GM23248 (cell line): Measurements from ENCODE around the gene MELK. TPM values are rescaled to one million over a fixed set of nuclear protein-coding genes. Genes with fewer than 3 reads are reported as not detected.
A peak's percentile ranks its signal among the peaks of the same experiment; 100 is the strongest.

Experiments
- DNase-seq: peaks from one replicate; pipeline ENCODE4 v3.0.0-alpha.2; 2015
- H2AFZ ChIP-seq: fragments of 200-600 bp; sonication (generic); 2 replicates; pipeline ENCODE4 v1.6.1; 2016; ENCODE audit warnings: antibody characterized with exemption
- H3F3A ChIP-seq: fragments of 200-600 bp; sonication (generic); 2 replicates; pipeline ENCODE4 v1.6.1; 2016; ENCODE audit warnings: mild to moderate bottlenecking, antibody characterized with exemption, mixed run types; ENCODE audit not compliant: insufficient read depth
- H3K27ac ChIP-seq: fragments of 200-600 bp; sonication (generic); 2 replicates; pipeline ENCODE4 v1.5.1; 2016; ENCODE audit warnings: mild to moderate bottlenecking
- H3K27me3 ChIP-seq: fragments of 200-600 bp; sonication (generic); replicated peaks from 2 replicates; pipeline ENCODE4 v1.6.1; 2016; ENCODE audit warnings: mild to moderate bottlenecking; ENCODE audit not compliant: insufficient read depth
- H3K36me3 ChIP-seq: fragments of 200-600 bp; sonication (generic); 2 replicates; pipeline ENCODE4 v1.6.1; 2016; ENCODE audit warnings: low read depth, mild to moderate bottlenecking
- H3K4me1 ChIP-seq: fragments of 200-600 bp; sonication (generic); 2 replicates; pipeline ENCODE4 v1.6.1; 2016; ENCODE audit warnings: mild to moderate bottlenecking; ENCODE audit not compliant: insufficient read depth
- H3K4me2 ChIP-seq: fragments of 200-600 bp; sonication (generic); one replicate; pipeline ENCODE4 v1.6.1; 2016; ENCODE audit warnings: mild to moderate bottlenecking; ENCODE audit not compliant: unreplicated experiment
- H3K4me3 ChIP-seq: fragments of 200-600 bp; sonication (generic); 2 replicates; pipeline ENCODE4 v1.5.1; 2016; ENCODE audit warnings: mild to moderate bottlenecking
- H3K79me2 ChIP-seq: fragments of 200-600 bp; sonication (generic); 2 replicates; pipeline ENCODE4 v1.6.1; 2016; ENCODE audit warnings: mild to moderate bottlenecking; ENCODE audit not compliant: insufficient read depth
- H3K9ac ChIP-seq: fragments of 200-600 bp; sonication (generic); 2 replicates; pipeline ENCODE4 v1.6.1; 2016; ENCODE audit warnings: mild to moderate bottlenecking
- H3K9me2 ChIP-seq: fragments of 200-600 bp; sonication (generic); 2 replicates; pipeline ENCODE4 v1.6.1; 2016; ENCODE audit warnings: mixed run types, mild to moderate bottlenecking, moderate library complexity; ENCODE audit not compliant: insufficient read depth
- H3K9me3 ChIP-seq: fragments of 200-600 bp; sonication (generic); one replicate; pipeline ENCODE4 v1.6.1; 2017; ENCODE audit warnings: low read depth
- H4K20me1 ChIP-seq: fragments of 200-600 bp; sonication (generic); 2 replicates; pipeline ENCODE4 v1.6.0; 2016; ENCODE audit not compliant: insufficient read depth
- EZH2 ChIP-seq: fragments of 200-600 bp; sonication (generic); IDR thresholded peaks from 2 replicates; pipeline ENCODE4 v1.6.1; 2018; ENCODE audit warnings: antibody characterized with exemption, mild to moderate bottlenecking; ENCODE audit not compliant: insufficient read depth, poor library complexity, severe bottlenecking
- EZH2phosphoT487 ChIP-seq: fragments of 200-600 bp; sonication (generic); IDR thresholded peaks from 2 replicates; pipeline ENCODE4 v1.6.1; 2018; ENCODE audit warnings: antibody characterized with exemption, moderate library complexity, mild to moderate bottlenecking, low read depth; ENCODE audit not compliant: insufficient read depth
- WGBS, 2 experiments: methylation state at CpG; one replicate each; pipeline ENCODE4 v1.1.6; 2015 to 2017; ENCODE audit warnings: low lambda C conversion rate in 2 of 2, low coverage in 1 of 2; ENCODE audit errors: missing lambda C conversion rate in 2 of 2; 5-methylcytosine and 5-hydroxymethylcytosine counted together
- in situ Hi-C: fragments of 300-500 bp; cut with MboI; formaldehyde crosslinking; loops from 2 replicates; pipeline ENCODE4 v1.15.0; 2020
- polyA plus RNA-seq: library from polyadenylated mRNA; unstranded; fragments of >200 nt; fragmentation: Nextera tagmentation; extraction: Ambion mirVana; gene quantifications from 2 replicates; pipeline ENCODE4 v1.2.1, GENCODE V29; 2016
- total RNA-seq: library from RNA; depleted of rRNA; stranded (reverse); fragments of >200 nt; shearing (Covaris generic); gene quantifications from 2 replicates; pipeline ENCODE4 v1.2.3, GENCODE V29; 2014

The MELK gene
- total and polyA plus RNA-seq, 2 experiments from 2014 or later: 23.2 to 24.7 TPM

DNA sequence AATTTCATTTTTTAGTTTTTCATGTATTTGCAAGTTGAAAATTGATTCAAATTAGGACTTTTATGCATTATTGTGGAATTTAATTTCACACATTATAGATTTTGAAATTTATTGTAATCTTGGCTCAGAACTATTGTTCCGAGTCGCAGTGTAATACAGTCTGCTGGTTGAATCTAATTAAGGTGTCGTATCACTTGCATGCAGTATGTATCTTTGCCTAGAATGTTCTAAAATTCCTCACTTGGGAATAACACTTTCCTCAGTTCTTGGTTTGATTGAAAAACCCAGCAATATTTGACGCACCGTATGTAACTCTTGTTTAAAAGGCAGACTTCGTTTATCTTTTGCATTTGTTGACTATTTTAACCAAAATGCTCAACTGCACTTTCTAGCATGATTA, 49.4 kb downstream of the MELK start:
- Histone ChIP-seq H2AFZ (no peak overlapping the region), H3K9ac (no peak overlapping the region), H3K79me2 (peaks cover 25% of the 10 kb centered on the region; the same call in 1 of the 2 replicates), H3K27me3 (no peaks in the 10 kb centered on the region), H3K36me3 (no peaks in the 10 kb centered on the region), H3K9me3 (no peaks in the 10 kb centered on the region), H3F3A (peaks cover 31% of the 10 kb centered on the region), H3K4me1 (peaks cover 18% of the 10 kb centered on the region), H3K4me2 (no peak overlapping the region), H3K27ac (no peak overlapping the region), H3K9me2 (no peaks in the 10 kb centered on the region), H3K4me3 (no peak overlapping the region), H4K20me1 (no peaks in the 10 kb centered on the region)
- no peak for DNase-seq
- no peak for TF ChIP-seq EZH2
- TF ChIP-seq EZH2phosphoT487: no peak
- in situ Hi-C loops: no loop called here
- WGBS, 2 experiments: 91 to 92% methylated on average over 6 of the region's 6 CpGs

DNA sequence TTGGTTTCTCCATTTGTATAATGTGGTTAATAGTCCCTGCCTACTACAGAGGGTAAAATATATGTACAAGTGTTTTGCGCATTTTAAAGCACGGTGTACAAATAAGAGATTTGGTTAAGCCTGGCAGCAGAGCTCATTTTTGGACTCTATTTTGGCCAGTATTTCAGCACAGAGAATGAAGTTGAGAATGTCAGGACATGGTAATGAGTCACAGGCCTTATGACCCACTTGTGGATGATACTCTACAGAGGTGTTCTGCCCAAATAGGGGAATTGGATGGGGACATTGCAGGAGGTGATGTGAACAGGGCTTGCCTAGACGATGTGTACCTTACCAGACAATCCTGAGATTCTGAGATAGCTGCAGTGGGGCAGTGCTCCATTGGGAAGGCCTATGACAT, 50.6 kb downstream of the MELK start:
- peaks cover 18% of the 10 kb centered on the region for H3K4me1 ChIP-seq
- no peaks in the 10 kb centered on the region for H4K20me1 ChIP-seq
- H3K4me2 ChIP-seq: no peak overlapping the region
- in situ Hi-C loops: no loop called here
- H3K36me3 ChIP-seq: no peaks in the 10 kb centered on the region
- no peaks in the 10 kb centered on the region for H3K9me2 ChIP-seq
- H2AFZ ChIP-seq: no peak overlapping the region
- H3K27ac ChIP-seq: no peak overlapping the region
- H3K79me2 ChIP-seq: peaks cover 25% of the 10 kb centered on the region; the same call in 1 of the 2 replicates
- no peaks in the 10 kb centered on the region for H3K27me3 ChIP-seq
- WGBS, 2 experiments: 94 to 97% methylated on average over 3 of the region's 3 CpGs
- H3F3A ChIP-seq: peaks cover 31% of the 10 kb centered on the region
- peak; percentile 58 for DNase-seq
- TF ChIP-seq EZH2: no peak
- H3K9me3 ChIP-seq: no peaks in the 10 kb centered on the region
- H3K9ac ChIP-seq: no peak overlapping the region
- no peak overlapping the region for H3K4me3 ChIP-seq

DNA sequence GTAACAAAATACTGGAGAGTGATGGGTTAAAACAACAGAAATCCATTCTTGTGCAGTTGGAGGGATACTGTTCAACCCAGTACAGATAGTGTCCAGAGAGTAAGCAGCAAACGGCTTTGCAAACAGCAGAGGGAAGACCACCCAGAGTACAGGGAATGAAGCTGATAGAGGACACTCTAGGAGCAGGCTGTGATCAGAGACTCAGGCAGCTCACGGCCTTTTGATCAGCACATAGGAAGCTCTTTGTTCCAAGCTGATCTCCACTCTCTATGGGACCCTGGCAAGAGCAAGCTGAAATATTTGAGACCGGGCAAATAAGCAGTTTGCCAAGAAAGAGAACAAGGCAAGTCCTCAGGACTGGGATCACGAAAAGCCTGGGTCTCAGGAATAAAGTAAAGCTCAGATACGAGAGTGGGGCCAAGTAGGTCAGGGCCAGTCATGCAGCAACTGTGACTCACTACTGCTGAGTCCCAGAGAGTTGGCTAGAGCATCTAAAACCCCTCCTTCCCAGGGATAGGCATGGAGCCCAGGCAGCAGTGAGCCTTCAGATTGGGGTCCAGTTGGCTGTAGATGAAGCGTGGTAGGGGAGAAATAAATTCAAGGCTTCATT, 52.4 kb downstream of the MELK start:
- peak overlapping the region; percentile 86 for H3K4me2 ChIP-seq
- H2AFZ ChIP-seq: peak overlapping the region; percentile 67
- H3K27me3 ChIP-seq: no peaks in the 10 kb centered on the region
- TF ChIP-seq EZH2phosphoT487: no peak
- no peak for TF ChIP-seq EZH2
- H3K27ac ChIP-seq: peak overlapping the region; percentile 49
- WGBS, 2 experiments: 2 to 5% methylated on average over 6 of the region's 6 CpGs
- H3K9me3 ChIP-seq: no peaks in the 10 kb centered on the region
- peak overlapping the region; percentile 50; the same call in 1 of the 2 replicates for H3K9ac ChIP-seq
- no peaks in the 10 kb centered on the region for H3K36me3 ChIP-seq
- H3K79me2 ChIP-seq: peaks cover 25% of the 10 kb centered on the region; the same call in 1 of the 2 replicates
- H3K4me1 ChIP-seq: peaks cover 18% of the 10 kb centered on the region
- peaks cover 31% of the 10 kb centered on the region for H3F3A ChIP-seq
- H4K20me1 ChIP-seq: no peaks in the 10 kb centered on the region
- H3K4me3 ChIP-seq: peak overlapping the region; percentile 42; the same call in 1 of the 2 replicates
- no peaks in the 10 kb centered on the region for H3K9me2 ChIP-seq
- in situ Hi-C loops: no loop called here
- peak; percentile 90 for DNase-seq

DNA sequence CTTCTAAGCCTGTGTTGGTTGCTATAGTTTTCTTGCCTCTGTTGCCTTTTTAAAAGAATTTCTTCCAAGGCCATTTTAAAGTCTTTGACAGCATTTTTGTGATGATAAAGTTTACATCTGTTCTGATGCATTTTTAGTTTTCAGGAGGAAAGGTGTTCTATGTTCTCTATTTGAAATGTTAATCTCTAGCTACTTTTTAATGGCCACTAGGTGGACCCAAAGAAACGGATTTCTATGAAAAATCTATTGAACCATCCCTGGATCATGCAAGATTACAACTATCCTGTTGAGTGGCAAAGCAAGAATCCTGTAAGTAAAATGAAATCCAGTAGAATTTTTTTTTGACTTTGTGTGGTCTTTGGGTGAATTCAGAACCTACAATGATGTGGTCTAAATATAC, 60.2 kb downstream of the MELK start:
- peak; percentile 60 for DNase-seq
- TF ChIP-seq EZH2phosphoT487 (no peak), EZH2 (no peak)
- in situ Hi-C loops: no loop called here
- H3K9me3 ChIP-seq: no peaks in the 10 kb centered on the region
- H3F3A ChIP-seq: peaks cover 5% of the 10 kb centered on the region; the same call in 1 of the 2 replicates
- no peaks in the 10 kb centered on the region for H3K4me1 ChIP-seq
- 0 out of 2 replicates have a peak, but pooled peaks cover 2% of the 10 kb centered on the region for H3K36me3 ChIP-seq
- 0% methylated on average over 1 of the region's 1 CpG for WGBS, 2 experiments
- H3K27ac ChIP-seq: no peak overlapping the region
- H4K20me1 ChIP-seq: no peaks in the 10 kb centered on the region
- no peak overlapping the region for H3K9ac ChIP-seq
- H3K9me2 ChIP-seq: no peaks in the 10 kb centered on the region
- no peak overlapping the region for H2AFZ ChIP-seq
- no peaks in the 10 kb centered on the region for H3K27me3 ChIP-seq
- no peaks in the 10 kb centered on the region for H3K79me2 ChIP-seq
- H3K4me2 ChIP-seq: no peak overlapping the region
- H3K4me3 ChIP-seq: no peak overlapping the region
